Raji (cell line): ENCODE measurements around the gene ENPP6.

ENCODE experiments used
- POLR2A ChIP-seq: IDR thresholded peaks from 2 replicates; pipeline ENCODE4 v1.6.1; 2011; ENCODE audit warnings: low read depth, low read length, control low read depth; ENCODE audit not compliant: insufficient read depth

Gene ENPP6

GRCh38 chr4:184169225-184169867, 48.3 kb downstream of the ENPP6 start:
- no peak for TF ChIP-seq POLR2A

DNA sequence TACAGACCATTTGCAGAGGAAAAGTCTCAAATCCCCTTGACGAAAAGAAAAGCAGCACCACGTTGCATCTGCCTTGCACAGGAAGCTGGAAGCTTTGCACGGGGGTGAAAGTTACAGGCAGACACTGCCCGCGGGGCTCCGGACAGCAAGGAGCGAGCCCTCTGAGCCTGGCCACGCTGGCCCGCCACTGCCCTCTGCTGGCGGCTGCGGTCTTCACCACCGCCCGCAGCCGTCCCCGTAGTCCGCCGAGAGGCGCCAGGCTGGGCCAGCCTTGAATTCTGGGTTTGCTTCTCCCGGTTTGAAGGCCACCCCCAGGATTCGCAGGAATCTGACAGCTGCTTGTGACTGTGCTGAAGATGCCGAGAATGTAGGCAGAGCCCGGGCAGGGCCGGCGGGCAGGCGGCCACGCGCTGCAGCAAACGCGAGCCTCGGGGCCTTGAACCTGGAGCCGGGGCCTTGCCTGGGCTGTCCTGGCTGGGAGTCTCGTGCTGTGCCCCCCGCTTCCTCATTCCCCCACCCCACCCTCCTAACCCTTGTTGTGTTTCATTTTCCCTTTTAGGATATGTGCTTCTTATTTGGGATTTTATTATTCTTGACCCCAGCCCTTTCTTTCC, 49.2 kb downstream of the ENPP6 start:
- no peak for TF ChIP-seq POLR2A

- TF ChIP-seq POLR2A = no peak
Measured at GRCh38 chr4:184167576-184167975, 50.1 kb downstream of the ENPP6 start.

- no peak for TF ChIP-seq POLR2A
Measured at GRCh38 chr4:184166736-184167135, 50.9 kb downstream of the ENPP6 start.

GRCh38 chr4:184165291-184165690, 52.4 kb downstream of the ENPP6 start:
- no peak for TF ChIP-seq POLR2A

- TF ChIP-seq POLR2A = no peak
Measured at GRCh38 chr4:184163813-184164212, 53.9 kb downstream of the ENPP6 start.

GRCh38 chr4:184162596-184162995, 55.1 kb downstream of the ENPP6 start:
- no peak for TF ChIP-seq POLR2A

GRCh38 chr4:184157322-184157721, 60.4 kb downstream of the ENPP6 start:
- no peak for TF ChIP-seq POLR2A

- TF ChIP-seq POLR2A = no peak
Measured at GRCh38 chr4:184156163-184156920, 61.3 kb downstream of the ENPP6 start.

GRCh38 chr4:184154199-184154598, 63.5 kb downstream of the ENPP6 start:
- TF ChIP-seq POLR2A = no peak

- TF ChIP-seq POLR2A = no peak
Measured at GRCh38 chr4:184153781-184154180, 63.9 kb downstream of the ENPP6 start.

DNA sequence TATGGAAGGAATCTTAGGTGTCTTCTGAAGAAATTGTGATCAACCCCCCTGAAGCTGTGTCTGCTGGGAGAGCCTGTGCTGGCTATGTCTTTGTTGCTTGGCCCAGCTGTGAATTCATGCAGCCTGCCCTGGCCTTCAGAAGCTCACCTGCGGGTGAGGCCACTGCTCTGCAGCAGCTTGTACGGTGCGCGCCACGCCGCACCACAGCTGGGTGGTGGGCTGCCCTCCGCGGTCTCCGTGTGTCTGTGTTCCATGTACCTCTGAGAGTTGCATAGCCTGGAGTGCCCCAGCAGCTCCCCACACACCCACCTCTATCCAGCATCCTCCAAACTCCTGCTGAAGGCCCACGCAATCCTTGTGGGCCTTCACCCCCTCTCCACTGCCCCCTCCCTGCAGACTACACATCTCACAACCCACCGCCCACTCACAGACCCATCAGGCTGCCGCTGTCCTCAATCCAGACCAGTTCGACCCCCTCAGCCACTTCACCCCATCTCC, 65.6 kb downstream of the ENPP6 start:
- no peak for TF ChIP-seq POLR2A

- no peak for TF ChIP-seq POLR2A
Measured at GRCh38 chr4:184150102-184150839, 67.4 kb downstream of the ENPP6 start.

DNA sequence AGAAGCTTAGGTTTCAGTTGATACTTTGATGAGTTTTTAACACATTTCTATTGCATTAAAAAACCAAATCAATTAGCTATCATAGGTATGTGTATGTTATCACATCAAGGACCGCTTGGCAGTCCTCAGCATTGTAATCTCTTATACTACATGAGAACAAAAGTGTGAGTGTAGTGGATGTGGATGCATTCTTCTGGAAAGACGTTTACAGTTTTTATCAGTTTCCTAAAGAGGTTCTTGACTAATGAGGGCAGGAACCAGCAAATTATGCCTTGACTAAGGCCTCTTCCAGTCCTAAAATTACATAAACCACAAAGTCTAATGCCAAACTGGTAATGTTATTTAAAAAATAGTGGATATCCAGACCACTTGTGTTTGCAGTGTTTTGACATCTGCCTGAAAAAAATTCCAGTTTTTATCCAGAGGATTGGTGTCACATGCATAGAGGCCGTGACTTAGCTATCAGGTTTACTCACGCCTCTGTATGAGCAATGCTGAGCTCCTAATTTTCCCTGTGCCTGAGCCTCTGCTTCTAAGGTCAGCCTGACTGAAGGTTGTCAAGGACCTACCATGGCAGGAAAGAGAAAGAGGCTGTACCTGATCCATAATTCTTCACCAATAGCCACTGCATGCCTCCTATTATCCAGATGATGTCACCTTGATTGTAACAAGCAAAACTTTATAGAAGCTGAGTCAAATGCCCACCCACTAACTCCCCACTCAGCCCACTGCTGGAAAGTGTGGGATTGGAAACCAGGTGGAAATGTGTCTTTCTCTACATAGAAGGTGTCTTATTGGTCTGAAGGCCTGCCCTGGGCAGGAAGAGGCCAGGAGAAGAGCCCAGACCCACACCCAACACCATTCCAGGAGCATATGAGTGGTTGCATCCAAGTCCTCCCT, 68.7 kb downstream of the ENPP6 start:
- no peak for TF ChIP-seq POLR2A
